Fibroblast of skin of right biceps (primary cell): Measurements from ENCODE around the gene PCMTD2.
A peak's percentile ranks its signal among the peaks of the same experiment; 100 is the strongest.

Experiments used
- DNase-seq: peaks from one replicate; pipeline ENCODE4 v3.0.0-alpha.2; 2013

PCMTD2 gene

GRCh38 chr20:64255361-64256281, at the start of gene PCMTD2:
PCMTD2 (plus strand) TSS chr20:64255748; CDS start chr20:64259966, 4,218 bp downstream.
- peak; percentile 87 for DNase-seq

- DNase-seq, result no peak
These were observed 48.9 kb upstream of the PCMTD2 start for GRCh38 chr20:64206614-64207013.

- DNase-seq, result no peak
These were observed 47.6 kb upstream of the PCMTD2 start for GRCh38 chr20:64207641-64208590.

DNA sequence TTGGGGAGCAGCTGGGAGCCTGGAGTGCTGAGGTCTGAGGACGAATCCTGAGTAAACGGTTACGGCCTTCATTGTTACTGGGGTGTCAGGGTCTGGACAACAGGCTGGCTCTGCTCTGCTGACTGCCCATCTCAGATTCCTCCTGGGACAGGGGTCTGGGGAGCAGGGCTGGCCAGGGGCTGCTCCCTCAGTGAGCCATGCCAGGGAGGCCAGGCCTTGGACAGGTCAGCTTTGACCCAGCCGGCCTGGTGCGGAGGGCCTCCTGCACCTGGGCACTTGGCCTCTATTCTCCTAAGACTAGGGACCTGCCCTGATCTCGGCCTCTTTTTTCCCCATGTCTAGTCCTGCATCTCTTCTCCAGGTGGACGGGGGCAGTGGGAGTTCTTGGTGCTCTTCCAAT, 46.4 kb upstream of the PCMTD2 start:
- no peak for DNase-seq

DNA sequence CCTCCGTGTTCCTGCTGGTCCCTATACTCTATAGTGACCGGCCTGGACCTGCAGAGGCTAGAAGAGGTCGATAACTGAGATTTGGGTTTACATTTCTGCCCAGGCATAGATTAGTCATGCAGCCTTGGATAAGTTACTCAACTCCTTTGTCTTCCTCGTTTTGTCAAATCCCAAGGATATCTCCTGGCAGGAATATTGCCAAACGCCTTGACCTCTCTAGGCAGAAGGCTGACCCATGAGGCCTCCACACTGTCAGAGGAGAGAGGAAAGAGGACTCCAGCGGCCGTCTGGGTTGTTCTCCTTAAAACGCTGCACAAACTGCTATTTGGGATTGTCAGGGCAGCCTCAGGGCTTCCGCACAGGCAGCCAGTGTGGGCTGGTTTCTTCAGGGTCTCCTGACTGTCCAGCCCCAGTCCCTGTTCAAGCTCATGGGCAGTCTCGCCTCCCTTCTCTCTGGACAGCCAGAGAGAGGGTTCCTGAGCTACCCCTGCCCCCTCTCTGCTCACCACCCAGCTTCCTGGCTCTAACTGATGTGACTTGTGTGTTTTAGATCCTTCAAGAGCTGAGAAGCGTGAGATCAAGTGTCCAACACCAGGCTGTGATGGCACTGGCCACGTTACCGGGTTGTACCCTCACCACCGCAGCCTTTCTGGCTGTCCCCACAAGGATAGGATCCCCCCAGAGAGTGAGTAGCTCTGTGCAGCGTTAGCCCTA, 44.7 kb upstream of the PCMTD2 start:
- DNase-seq, result no peak

- DNase-seq, result no peak
These were observed 43.5 kb upstream of the PCMTD2 start for GRCh38 chr20:64211874-64212658.

- DNase-seq, result peak; percentile 24
These were observed 42.8 kb upstream of the PCMTD2 start for GRCh38 chr20:64212755-64213154.

- no peak for DNase-seq
These were observed 41.4 kb upstream of the PCMTD2 start for GRCh38 chr20:64214113-64214512.

DNA sequence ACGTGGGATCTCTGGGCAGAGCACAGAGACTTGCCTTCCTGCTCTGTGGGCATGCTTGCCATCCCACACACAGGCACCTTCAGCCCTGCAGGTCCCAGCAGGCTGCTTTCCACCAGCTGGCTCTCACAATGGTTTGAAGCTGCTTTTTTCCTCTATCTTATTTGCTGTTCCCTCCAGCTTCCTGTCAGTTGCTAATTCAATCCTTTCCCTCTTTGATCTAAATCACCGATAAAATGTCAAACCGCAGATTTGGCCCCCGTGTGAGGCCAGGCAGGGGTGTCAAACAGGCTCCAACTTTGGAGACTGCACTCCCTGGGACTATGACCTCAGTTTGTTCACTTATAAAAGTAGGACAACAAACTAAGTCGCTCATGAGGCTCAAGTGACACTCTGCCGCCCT, 40.6 kb upstream of the PCMTD2 start:
- no peak for DNase-seq

DNA sequence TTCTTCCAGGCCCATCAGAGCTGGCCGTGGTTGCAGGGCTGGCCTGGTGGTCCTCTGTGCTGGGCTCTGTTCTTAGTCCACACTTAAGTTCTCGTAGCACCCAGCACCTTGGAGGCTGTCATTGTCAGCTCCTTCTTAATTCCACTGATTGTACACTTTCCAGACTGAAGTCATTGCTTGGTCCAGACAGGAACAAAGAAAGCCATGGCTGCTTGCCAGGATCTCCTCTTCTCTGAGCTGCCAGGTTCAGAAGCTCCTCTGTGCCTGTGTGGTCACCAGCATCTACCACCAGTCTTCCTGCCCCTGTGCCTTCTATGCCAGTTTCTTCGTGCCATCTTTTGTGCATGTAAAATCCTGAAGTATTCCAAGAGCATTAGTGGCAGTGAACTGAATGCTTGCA, 39.5 kb upstream of the PCMTD2 start:
- DNase-seq, result no peak

DNA sequence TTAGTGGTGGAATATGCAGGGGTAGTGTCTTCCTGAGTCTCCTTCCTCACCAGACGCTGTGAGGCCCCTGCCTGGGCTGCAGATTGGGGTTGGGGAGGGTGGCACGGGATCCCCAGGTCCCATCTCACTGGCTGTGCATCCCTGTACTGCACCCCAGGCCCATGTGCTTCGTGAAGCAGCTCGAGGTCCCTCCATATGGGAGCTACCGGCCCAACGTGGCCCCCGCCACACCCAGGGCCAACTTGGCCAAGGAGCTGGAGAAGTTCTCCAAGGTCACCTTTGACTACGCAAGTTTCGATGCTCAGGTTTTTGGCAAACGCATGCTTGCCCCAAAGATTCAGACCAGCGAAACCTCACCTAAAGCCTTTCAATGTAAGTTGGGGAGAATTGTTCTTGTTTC, 38.6 kb upstream of the PCMTD2 start:
- DNase-seq, result no peak

- DNase-seq, result no peak
These were observed 37.9 kb upstream of the PCMTD2 start for GRCh38 chr20:64217539-64218221.

- DNase-seq, result peak; percentile 39
These were observed 36.3 kb upstream of the PCMTD2 start for GRCh38 chr20:64219202-64219601.

- DNase-seq, result no peak
These were observed 35.8 kb upstream of the PCMTD2 start for GRCh38 chr20:64219730-64220129.

GRCh38 chr20:64220420-64220819, 35.1 kb upstream of the PCMTD2 start:
- no peak for DNase-seq

- no peak for DNase-seq
These were observed 34.5 kb upstream of the PCMTD2 start for GRCh38 chr20:64220891-64221527.

GRCh38 chr20:64222291-64222735, 33.2 kb upstream of the PCMTD2 start:
- DNase-seq, result no peak

- DNase-seq, result no peak
These were observed 32.6 kb upstream of the PCMTD2 start for GRCh38 chr20:64222851-64223525.

DNA sequence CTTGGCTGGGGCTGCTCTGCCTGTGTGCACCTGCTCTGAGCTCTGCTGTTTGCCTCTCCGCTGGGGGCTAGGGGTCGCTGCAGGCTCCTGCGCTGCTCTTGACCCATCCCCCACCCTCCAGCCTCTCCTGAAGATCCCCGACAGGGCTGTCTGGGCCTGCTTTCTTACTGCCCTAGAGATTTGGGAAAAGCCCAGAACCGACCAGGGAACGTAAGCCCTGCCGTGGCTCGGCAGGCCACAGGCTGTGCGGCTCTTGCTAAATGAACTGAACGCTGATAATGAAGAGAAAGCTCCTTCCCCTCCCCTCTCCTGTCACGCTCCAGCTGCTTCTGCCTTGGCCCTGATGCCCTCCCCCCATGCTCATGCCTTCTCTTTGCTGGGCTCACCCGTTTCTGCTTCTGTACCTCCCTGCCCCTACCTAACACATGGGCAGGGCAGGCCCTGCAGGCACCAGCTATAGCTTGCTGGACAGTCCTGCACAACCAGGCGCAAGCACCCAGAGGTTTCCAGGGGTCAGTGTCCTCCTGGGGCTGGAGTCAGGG, 32.0 kb upstream of the PCMTD2 start:
- peak; percentile 55 for DNase-seq
